Mammary epithelial cell (primary cell): ENCODE measurements around the gene RFX7.

ENCODE experiments used
- CTCF ChIP-seq, 2 donors: IDR thresholded peaks in 1 of 2; conservative IDR thresholded peaks in 1 of 2; 2 replicates each; pipeline ENCODE4 v1.5.1; 2011 to 2012; ENCODE audit warnings: inconsistent platforms in 2 of 2, low read length in 2 of 2, mild to moderate bottlenecking in 2 of 2, control low read depth in 1 of 2, low read depth in 1 of 2; ENCODE audit not compliant: insufficient read depth in 1 of 2; ENCODE audit errors: extremely low read depth in 1 of 2
- EZH2 ChIP-seq: IDR thresholded peaks from 2 replicates; pipeline ENCODE4 v1.6.1; 2012; ENCODE audit warnings: low read length, inconsistent platforms, borderline replicate concordance

DNA sequence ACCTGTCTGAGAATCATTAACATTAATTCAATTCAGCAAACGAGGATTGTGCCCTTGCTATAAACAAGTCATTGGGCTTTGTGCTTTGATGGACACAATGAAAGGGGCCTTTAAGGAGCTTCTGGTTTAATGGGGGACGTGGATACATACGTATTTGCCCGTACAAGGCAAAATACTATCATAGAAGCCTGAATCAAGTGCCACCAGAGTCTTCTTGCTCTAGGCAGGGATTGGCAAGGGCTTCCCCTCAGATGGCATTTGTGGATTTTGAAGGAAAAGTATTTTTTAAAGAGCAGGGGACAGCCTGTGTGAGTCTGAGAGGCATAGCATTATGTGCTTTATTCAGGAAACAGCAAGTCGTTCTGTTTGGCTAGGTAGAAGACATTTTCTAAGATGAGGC is 166.6 kb downstream of the RFX7 start:
- TF ChIP-seq EZH2 (no peak), CTCF (conservative IDR thresholded peaks at IDR 0.05 in 1 of 2, IDR thresholded peaks at IDR 0.05 in 1 of 2; ENCODE audit: extremely low read depth in 1 of 2, insufficient read depth in 1 of 2, low read depth in 1 of 2, low read length in 2 of 2) (no peak)
